Activated naive CD8-positive, alpha-beta T cell treated with anti-CD3 and anti-CD28 coated beads, Interleukin-2, amount 50 U/mL, for 16 hours (primary cell): Measurements from ENCODE around the gene TRIM22.
"Not testable (repeated sequence)": the region's sequence is repeated elsewhere in the genome, so short reads cannot be mapped to it uniquely, and the experiment has no call there.

Source experiments
- DNase-seq: peaks from one replicate; pipeline ENCODE4 v3.0.0-alpha.2; 2020; ENCODE audit warnings: low read depth, low spot score

The TRIM22 gene

DNA sequence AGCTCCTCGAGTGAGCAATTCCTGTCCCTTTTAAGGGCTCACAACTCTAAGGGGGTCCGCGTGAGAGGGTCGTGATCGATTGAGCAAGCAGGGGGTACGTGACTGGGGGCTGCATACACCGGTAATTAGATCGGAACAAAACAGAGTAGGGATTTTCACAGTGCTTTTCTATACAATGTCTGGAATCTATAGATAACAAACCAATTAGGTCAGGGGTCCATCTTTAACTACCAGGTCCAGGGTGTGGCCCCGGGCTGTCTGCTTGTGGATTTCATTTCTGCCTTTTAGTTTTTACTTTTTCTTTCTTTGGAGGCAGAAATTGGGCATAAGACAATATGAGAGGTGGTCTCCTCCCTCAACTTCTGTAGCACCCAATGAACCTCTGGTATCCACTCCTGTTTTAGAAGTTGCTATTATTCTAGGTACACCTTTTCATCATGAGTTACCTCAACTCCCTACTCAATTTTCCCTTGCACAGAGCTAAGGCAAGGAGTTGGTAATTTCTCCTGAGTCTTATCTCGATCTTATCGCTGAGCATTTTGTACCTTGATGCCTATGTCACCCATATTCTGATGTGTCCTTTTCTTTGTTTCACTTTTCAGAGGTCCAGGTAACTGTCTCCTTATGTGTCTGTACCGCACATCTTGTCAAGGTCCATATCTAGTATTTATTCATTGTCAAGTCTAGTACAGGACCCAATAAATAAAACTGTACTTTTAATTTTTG lies 1.8 kb downstream of the TRIM22 start:
- DNase-seq: not testable (repeated sequence)

DNA sequence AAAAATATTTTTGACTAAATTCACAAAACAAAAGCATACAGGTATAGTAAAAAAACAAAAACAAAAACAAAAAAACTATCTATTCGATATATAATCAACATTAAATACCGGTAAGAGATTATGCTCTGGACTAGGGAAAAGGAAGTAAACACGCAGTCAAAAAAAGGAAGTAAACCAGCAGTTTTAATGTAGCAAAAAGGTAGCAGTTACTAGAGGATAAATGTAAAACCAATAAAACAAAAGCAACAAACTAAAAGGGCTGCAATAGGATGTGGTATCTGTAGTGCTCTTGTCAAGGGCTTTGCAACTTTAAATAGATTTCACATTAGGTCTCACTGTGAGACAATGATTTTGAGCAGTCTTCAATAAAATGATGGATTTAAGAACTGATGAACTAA lies 2.4 kb downstream of the TRIM22 start:
- no peak for DNase-seq

- DNase-seq: no peak
These were observed 5.1 kb downstream of the TRIM22 start for GRCh38 chr11:5694642-5695041.

DNA sequence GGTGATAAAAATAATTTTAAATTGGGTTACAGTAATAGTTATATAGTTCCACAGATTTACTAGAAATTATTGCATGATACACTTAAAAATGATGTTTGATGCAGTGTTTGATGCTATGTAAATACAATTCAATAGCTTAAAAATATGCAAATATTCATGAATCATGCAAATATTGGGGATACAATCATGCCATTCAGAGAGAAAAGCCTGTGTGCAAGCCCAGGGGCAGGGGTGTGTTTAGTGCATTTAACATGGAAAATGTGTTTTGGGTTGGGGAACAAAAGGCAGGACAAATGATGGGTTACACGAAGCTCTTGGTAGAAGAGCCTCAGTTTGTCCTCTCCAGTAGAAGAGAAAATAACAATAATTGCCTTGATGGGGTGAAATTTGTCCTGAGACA lies 6.0 kb downstream of the TRIM22 start:
- DNase-seq: no peak

GRCh38 chr11:5696210-5696609 lies 6.6 kb downstream of the TRIM22 start:
- no peak for DNase-seq

GRCh38 chr11:5698281-5698680 lies 8.7 kb downstream of the TRIM22 start:
- no peak for DNase-seq

- DNase-seq: no peak
These were observed 10.9 kb downstream of the TRIM22 start for GRCh38 chr11:5700421-5701054.

- DNase-seq: no peak
These were observed 11.5 kb downstream of the TRIM22 start for GRCh38 chr11:5701055-5701577.

GRCh38 chr11:5703741-5704536 lies 14.3 kb downstream of the TRIM22 start:
- DNase-seq: no peak

- no peak for DNase-seq
These were observed 16.1 kb downstream of the TRIM22 start for GRCh38 chr11:5705688-5706087.

- DNase-seq: no peak
These were observed 22.9 kb downstream of the TRIM22 start for GRCh38 chr11:5712507-5712906.

- DNase-seq: no peak
These were observed 24.1 kb downstream of the TRIM22 start for GRCh38 chr11:5713695-5714094.

- not testable (repeated sequence) for DNase-seq
These were observed 26.9 kb downstream of the TRIM22 start for GRCh38 chr11:5716518-5716917.

DNA sequence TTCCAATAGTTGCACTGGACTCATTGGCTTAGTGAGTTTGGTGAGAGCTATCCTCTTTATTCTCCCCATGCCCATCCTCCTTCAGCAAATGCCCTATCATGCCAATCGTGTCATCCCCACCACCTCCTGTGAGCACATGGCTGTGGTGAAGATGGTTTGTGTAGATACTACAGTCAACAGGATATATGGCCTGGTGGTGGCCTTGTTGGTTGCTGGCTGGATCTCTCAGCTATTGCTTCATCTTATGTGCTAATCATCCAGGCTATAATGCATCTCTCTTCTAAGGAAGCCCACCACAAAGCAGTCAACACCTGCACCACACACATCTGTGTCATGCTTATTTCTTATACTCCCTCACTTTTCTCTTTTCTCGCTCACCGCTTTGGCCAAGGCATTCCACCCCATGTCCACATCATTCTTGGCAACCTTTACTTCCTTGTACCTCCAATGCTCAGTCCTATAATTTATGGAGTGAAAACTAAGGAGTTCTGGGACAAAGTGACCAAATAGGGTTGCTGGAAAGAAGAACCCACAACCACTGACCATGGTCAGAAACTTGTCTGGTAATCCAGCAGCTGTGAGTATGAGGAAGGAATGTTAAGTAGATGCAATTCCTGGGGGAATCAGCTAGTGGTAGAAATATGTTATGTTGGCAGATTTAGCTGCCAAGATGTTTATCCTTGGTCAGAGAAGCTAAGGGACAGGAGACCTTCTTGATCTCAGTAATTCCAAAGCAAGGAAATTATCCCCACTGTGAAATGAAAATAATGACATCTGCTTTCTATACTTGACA lies 30.3 kb downstream of the TRIM22 start:
- DNase-seq: no peak

GRCh38 chr11:5722622-5723021 lies 33.0 kb downstream of the TRIM22 start:
- DNase-seq: no peak

DNA sequence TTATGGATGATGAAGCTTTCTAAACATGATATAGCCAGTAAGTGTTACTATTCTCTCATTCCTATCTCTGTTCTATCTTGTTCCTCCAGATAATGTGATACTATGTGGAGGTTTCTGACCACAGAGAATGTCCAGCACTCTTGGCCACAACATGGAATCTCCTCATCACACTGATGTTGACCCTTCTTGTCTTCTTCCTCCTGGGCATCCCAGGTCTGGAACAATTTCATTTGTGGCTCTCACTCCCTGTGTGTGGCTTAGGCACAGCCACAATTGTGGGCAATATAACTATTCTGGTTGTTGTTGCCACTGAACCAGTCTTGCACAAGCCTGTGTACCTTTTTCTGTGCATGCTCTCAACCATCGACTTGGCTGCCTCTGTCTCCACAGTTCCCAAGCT lies 36.8 kb downstream of the TRIM22 start:
- DNase-seq: no peak

DNA sequence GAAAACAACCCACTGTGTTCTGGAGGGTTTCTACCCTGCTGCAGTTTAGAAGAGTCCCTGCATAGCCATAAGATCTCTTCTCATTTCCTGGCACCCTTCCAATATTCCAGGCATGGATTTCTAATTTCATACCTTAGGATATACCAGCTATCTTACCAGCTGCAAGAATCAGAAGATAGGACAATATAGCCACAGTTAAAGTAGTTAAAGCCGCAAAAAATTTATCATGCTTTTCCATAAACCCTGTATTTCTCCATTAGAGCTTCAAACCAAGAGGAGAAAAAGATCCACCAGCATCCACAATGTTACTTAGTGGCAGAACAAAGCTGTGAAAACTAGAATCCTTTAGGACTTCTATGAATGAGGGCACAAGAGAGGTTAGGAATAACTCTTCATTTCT lies 38.1 kb downstream of the TRIM22 start:
- DNase-seq: no peak

- DNase-seq: no peak
These were observed 46.8 kb downstream of the TRIM22 start, which contains the start of gene OR56B1 for GRCh38 chr11:5736396-5736795. OR56B1 (plus strand) TSS chr11:5736448; CDS start chr11:5736517, 69 bp downstream.

DNA sequence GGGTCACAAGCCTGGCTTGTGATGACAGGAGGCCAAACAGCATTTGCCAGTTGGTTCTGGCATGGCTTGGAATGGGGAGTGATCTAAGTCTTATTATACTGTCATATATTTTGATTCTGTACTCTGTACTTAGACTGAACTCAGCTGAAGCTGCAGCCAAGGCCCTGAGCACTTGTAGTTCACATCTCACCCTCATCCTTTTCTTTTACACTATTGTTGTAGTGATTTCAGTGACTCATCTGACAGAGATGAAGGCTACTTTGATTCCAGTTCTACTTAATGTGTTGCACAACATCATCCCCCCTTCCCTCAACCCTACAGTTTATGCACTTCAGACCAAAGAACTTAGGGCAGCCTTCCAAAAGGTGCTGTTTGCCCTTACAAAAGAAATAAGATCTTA lies 47.5 kb downstream of the TRIM22 start:
- DNase-seq: no peak

DNA sequence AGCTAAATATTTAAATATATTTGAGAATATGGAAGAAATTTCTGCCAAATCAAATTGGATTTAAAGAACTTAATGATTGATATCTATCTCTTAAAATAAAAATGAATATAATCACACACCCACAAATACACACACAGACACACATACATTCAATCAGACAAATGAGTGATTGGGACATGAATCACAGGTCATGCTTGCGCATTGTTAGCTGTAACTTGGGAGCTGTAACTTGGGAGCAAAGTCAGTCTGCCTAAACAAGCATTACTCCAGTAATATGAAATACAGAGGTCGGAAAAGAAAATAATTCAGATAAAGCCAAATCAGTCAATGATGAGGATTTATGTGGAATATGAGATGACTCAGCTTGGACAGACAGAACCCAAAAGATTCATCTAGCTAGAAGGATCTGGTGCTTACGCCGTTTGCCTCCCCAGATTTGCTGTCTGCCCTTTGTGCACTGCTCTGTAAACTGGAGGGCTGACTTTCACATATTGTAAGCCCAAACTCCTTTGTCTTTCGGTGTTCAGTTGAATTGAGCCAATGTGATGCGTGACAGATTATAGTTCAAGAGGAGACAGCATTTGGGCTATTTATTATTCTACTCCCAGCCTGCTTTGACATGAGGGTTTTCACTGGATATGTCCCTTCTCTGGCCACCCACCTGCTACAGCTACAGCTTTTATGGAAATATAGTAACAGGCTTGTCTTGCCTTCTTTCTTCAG lies 48.2 kb downstream of the TRIM22 start:
- DNase-seq: no peak

DNA sequence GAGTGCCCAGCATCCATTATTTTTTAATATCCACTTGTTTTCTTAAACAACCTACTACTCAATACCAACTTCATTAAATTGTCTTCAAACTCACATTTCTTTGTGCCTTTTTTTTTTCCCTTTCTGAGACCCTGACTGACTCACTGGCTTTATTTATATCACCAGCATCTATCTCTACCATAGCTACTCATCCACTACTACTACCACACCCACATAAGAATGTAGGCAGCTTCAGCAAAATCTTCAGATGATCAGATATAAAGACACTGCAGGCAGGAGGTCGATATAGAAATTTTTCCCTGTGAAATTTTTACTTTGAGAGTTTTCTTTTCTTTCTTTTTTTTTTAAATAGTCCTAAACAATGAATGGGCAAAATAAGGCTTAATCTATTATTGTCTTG lies 48.8 kb downstream of the TRIM22 start:
- DNase-seq: no peak
